ENCODE data around the gene TLE4.

DNA sequence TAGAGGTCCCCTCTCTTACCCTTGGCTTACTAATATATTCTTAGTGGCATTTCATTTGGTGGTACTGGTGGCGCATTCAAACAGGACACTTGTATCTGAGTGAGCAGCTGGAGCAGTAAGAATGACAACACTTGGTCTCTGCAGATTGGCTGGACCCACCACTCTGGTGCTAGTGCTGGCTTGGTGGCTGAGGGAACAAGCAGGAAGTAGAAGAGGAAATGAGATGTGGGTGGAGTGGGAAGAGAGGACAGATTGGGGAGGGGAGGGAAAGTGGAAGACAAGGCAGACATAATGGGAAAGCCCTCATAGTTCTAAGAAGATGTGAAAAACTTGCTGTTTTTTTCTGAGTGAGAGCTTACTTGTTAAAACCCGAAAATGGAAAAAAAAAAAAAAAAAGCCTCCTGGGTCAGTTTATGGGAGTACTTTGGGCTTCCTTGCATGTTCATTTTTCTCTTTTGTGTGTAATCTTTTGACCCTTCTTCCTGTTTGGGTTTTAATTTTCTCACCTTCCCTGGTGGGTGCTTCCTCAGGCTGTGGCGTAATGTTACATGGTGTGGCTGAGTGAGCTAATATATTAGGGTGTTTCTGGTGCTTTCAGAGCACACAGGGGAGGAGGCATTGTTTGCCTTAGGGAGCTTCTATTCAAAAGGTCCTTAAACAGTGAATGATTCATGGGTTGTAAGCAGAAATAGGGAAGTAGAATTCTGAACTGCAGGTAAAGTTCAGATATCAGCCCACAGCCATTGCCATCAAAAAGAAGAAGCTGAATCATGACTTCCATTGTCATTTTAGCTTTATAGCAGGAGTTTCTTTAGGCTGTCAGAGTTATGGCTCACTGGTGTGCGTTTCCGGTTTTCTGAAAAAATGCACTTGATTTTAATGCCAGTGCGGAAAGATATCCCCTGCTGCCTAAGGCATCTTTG, 52.3 kb downstream of the TLE4 start:
- TF ChIP-seq EZH2phosphoT487 (IDR thresholded peaks at IDR 0.05; ENCODE audit: low read length) = no peak
- TF ChIP-seq, protein P1, sequence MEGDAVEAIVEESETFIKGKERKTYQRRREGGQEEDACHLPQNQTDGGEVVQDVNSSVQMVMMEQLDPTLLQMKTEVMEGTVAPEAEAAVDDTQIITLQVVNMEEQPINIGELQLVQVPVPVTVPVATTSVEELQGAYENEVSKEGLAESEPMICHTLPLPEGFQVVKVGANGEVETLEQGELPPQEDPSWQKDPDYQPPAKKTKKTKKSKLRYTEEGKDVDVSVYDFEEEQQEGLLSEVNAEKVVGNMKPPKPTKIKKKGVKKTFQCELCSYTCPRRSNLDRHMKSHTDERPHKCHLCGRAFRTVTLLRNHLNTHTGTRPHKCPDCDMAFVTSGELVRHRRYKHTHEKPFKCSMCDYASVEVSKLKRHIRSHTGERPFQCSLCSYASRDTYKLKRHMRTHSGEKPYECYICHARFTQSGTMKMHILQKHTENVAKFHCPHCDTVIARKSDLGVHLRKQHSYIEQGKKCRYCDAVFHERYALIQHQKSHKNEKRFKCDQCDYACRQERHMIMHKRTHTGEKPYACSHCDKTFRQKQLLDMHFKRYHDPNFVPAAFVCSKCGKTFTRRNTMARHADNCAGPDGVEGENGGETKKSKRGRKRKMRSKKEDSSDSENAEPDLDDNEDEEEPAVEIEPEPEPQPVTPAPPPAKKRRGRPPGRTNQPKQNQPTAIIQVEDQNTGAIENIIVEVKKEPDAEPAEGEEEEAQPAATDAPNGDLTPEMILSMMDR (IDR thresholded peaks at IDR 0.05; ENCODE audit: low read length) = no peak
